ENCODE results near the gene ZNF496. TPM values are rescaled to one million over a fixed set of nuclear protein-coding genes. Genes with fewer than 3 reads are reported as not detected.
"Not testable (repeated sequence)": the region's sequence is repeated elsewhere in the genome, so short reads cannot be mapped to it uniquely, and the experiment has no call there.

The ZNF496 gene
- polyA plus RNA-seq, 4 donors: 1.6 to 16.1 (median 5.2) TPM

DNA sequence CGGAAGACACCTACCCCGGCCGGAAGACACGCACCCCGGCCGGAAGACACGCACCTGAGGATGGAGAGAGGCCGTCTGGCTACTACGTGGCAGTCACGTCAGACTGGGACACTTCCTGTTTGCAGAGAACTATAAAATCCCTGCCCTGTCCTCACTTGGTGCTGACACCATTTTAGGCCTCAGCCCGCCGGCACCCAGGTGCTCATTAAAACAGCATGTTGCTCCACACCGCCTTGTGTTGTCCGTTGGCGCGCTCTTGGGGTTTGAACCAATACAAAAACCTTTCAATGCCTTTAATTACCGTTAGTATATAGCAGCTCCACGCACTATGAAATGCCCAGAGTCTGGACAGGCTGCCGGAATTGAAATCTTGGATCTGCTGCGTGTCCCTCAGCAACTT, 41.1 kb downstream of the ZNF496 start:
- Histone ChIP-seq H3K4me3 (ENCODE audit: low read depth in 1 of 3, low read length in 3 of 3) (no peak overlapping the region), H3K9me3 (ENCODE audit: control insufficient read depth in 2 of 2, insufficient read depth in 1 of 2, low read depth in 1 of 2, low read length in 1 of 2) (peaks cover 0 to 33% of the 10 kb centered on the region in 2 donors), H3K4me1 (ENCODE audit: control insufficient read depth in 3 of 3, insufficient read depth in 2 of 3, low read depth in 1 of 3, low read length in 2 of 3) (no peaks in the 10 kb centered on the region), H3K27ac (ENCODE audit: low read depth in 1 of 3, low read length in 2 of 3) (no peak overlapping the region), H3K27me3 (ENCODE audit: control insufficient read depth in 3 of 3, insufficient read depth in 3 of 3, low read length in 3 of 3) (no peaks in the 10 kb centered on the region), H3K36me3 (ENCODE audit: control insufficient read depth in 3 of 3, insufficient read depth in 2 of 3, low read depth in 1 of 3, low read length in 3 of 3) (no peaks in the 10 kb centered on the region)
- DNase-seq (no peak), FAIRE-seq (no peak)
- WGBS, 3 donors: 94 to 97% (median 96%) methylated on average over 18 to 20 of the region's 20 CpGs

DNA sequence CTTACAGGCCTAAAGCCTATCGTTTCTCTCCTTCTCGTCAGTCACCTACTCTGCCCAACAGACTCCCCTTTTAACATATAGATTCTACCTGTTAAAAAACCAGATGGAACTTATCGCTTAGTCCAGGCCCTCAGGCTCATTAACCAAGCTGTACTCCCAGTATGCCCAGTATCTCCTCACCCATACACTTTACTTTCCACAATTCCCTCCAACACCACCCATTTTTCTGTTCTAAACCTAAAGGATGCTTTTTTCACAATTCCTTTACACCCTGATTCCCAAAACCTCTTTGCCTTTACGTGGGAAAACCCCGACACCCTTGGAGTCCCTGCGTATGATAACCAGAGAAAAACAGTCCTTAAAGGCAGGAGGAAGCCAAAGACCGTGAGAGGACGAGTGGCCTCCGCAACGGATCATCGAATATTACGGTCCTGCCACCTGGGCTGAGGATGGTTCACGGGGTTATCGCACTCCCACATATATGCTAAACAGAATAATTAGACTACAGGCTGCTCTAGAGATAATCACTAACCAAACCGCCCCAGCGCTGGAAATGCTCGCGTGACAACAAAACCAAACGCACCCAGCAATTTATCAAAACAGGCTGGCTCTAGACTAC, 42.3 kb downstream of the ZNF496 start:
- H3K9me3 ChIP-seq (ENCODE audit: control insufficient read depth in 2 of 2, insufficient read depth in 1 of 2, low read depth in 1 of 2, low read length in 1 of 2): peaks cover 0 to 33% of the 10 kb centered on the region in 2 donors
- not testable (repeated sequence) for H3K27ac ChIP-seq (ENCODE audit: low read depth in 1 of 3, low read length in 2 of 3); H3K36me3 ChIP-seq (ENCODE audit: control insufficient read depth in 3 of 3, insufficient read depth in 2 of 3, low read depth in 1 of 3, low read length in 3 of 3); H3K27me3 ChIP-seq (ENCODE audit: control insufficient read depth in 3 of 3, insufficient read depth in 3 of 3, low read length in 3 of 3); DNase-seq; H3K4me3 ChIP-seq (ENCODE audit: low read depth in 1 of 3, low read length in 3 of 3); FAIRE-seq; H3K4me1 ChIP-seq (ENCODE audit: control insufficient read depth in 3 of 3, insufficient read depth in 2 of 3, low read depth in 1 of 3, low read length in 2 of 3)
- WGBS, 3 donors: 93 to 94% (median 93%) methylated on average over 19 of the region's 19 CpGs

DNA sequence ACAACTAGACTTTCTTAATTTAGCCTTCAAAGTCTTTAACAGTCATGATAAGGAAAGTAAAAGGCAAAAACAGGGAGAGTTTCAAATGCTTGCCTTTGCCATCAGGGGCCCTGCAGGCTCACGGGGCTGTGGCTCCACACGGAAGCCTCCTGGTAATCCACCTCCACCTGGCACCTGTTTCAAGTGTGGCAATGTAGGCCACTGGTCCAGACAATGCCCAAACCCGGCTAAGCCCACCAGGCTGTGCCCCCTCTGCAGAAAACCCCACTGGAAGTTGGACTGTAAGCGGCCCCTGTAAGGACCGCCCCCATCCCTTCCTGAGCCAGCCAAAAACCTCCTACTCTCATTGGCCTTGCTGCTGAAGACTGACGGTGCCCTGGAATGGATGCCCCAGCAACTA, 43.3 kb downstream of the ZNF496 start:
- FAIRE-seq: no peak
- Histone ChIP-seq H3K9me3 (ENCODE audit: control insufficient read depth in 2 of 2, insufficient read depth in 1 of 2, low read depth in 1 of 2, low read length in 1 of 2) (peaks cover 0 to 33% of the 10 kb centered on the region in 2 donors), H3K36me3 (ENCODE audit: control insufficient read depth in 3 of 3, insufficient read depth in 2 of 3, low read depth in 1 of 3, low read length in 3 of 3) (no peaks in the 10 kb centered on the region), H3K27ac (ENCODE audit: low read depth in 1 of 3, low read length in 2 of 3) (no peak overlapping the region), H3K27me3 (ENCODE audit: control insufficient read depth in 3 of 3, insufficient read depth in 3 of 3, low read length in 3 of 3) (no peaks in the 10 kb centered on the region), H3K4me3 (ENCODE audit: low read depth in 1 of 3, low read length in 3 of 3) (no peak overlapping the region), H3K4me1 (ENCODE audit: control insufficient read depth in 3 of 3, insufficient read depth in 2 of 3, low read depth in 1 of 3, low read length in 2 of 3) (no peaks in the 10 kb centered on the region)
- no peak for DNase-seq
- 95 to 98% (median 96%) methylated on average over 6 of the region's 6 CpGs for WGBS, 3 donors

DNA sequence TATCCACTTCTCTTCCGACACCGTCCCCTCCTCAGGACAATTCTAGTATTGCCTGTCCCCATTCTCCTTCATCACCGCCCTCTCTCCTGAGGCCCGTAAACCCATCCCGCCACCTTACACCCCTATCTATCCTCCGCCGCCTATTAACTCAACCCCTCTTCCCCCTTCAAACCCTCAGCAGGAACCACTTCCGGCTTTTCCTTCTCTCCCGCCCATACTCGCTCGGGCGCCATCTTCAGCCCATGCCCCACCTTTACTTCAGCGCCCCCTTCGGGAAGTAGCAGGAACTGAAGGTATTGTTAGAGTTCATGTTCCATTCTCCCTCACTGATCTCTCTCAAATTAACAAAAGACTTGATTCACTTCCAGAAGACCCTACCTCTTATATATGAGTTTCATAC, 44.2 kb downstream of the ZNF496 start:
- Histone ChIP-seq H3K27ac (ENCODE audit: low read depth in 1 of 3, low read length in 2 of 3) (no peak overlapping the region), H3K36me3 (ENCODE audit: control insufficient read depth in 3 of 3, insufficient read depth in 2 of 3, low read depth in 1 of 3, low read length in 3 of 3) (no peaks in the 10 kb centered on the region), H3K4me1 (ENCODE audit: control insufficient read depth in 3 of 3, insufficient read depth in 2 of 3, low read depth in 1 of 3, low read length in 2 of 3) (no peaks in the 10 kb centered on the region), H3K27me3 (ENCODE audit: control insufficient read depth in 3 of 3, insufficient read depth in 3 of 3, low read length in 3 of 3) (no peaks in the 10 kb centered on the region), H3K9me3 (ENCODE audit: control insufficient read depth in 2 of 2, insufficient read depth in 1 of 2, low read depth in 1 of 2, low read length in 1 of 2) (peaks cover 0 to 33% of the 10 kb centered on the region in 2 donors), H3K4me3 (ENCODE audit: low read depth in 1 of 3, low read length in 3 of 3) (no peak overlapping the region)
- DNase-seq (no peak), FAIRE-seq (no peak)
- 94 to 96% (median 94%) methylated on average over 14 of the region's 14 CpGs for WGBS, 3 donors

DNA sequence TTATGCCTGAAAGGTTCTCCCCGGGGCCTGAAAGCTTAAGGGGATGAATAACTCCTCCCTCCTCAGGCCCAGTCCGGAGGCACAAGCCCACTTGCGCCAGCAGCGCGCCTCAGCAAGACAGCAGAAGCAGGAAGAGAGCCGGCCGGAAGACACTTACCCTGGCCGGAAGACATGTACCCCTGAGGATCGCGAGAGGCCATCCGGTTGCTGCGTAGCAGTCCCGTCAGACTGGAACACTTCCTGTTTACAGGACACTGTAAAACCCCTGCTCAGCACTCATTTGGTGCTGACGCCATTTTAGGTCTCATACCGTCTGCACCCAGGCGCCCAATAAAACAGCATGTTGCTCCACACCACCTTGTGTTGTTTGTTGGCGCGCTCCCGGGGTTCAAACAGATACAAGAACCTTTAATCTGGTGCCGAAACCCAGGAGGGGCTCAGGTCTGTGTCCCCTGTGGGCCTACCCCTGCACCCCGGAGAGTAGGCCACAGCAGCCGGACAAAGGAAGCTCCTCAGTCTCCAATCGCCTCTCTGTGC, 45.5 kb downstream of the ZNF496 start:
- H3K27me3 ChIP-seq (ENCODE audit: control insufficient read depth in 3 of 3, insufficient read depth in 3 of 3, low read length in 3 of 3): no peaks in the 10 kb centered on the region
- H3K4me1 ChIP-seq (ENCODE audit: control insufficient read depth in 3 of 3, insufficient read depth in 2 of 3, low read depth in 1 of 3, low read length in 2 of 3): no peaks in the 10 kb centered on the region
- 95 to 97% (median 95%) methylated on average over 23 of the region's 23 CpGs for WGBS, 3 donors
- DNase-seq (no peak), FAIRE-seq (no peak)
- peaks cover 0 to 33% of the 10 kb centered on the region in 2 donors for H3K9me3 ChIP-seq (ENCODE audit: control insufficient read depth in 2 of 2, insufficient read depth in 1 of 2, low read depth in 1 of 2, low read length in 1 of 2)
- no peak overlapping the region for H3K4me3 ChIP-seq (ENCODE audit: low read depth in 1 of 3, low read length in 3 of 3)
- H3K36me3 ChIP-seq (ENCODE audit: control insufficient read depth in 3 of 3, insufficient read depth in 2 of 3, low read depth in 1 of 3, low read length in 3 of 3): no peaks in the 10 kb centered on the region
- H3K27ac ChIP-seq (ENCODE audit: low read depth in 1 of 3, low read length in 2 of 3): no peak overlapping the region

DNA sequence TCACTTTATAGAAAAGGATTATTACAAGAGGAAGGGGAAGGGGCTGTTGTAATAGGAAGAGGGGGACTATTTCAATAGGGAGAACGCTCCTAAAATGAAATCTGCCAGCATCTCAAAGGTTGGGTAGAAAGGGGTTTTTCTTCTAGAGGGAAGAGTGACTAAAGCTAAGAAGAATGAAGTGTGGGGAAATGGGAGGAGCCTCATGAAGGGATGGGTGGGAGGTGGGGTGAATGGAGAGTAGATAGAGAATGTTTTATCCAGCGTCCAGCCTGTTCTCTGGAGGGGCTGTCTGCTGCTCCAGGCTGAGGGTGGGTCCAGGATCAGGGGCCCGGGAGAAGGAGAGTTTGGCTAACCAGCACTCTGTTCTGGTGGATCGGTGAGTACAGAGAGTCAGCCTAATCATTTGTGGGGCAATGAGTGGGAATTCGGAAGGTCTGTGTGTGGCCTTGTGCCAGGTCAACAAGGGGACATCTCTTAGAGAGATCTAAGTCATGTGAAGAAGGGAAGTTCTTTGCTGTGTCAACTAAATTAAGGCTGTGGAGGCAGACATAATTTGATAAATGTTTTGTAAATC, 50.6 kb downstream of the ZNF496 start:
- 54 to 62% (median 59%) methylated on average over 5 of the region's 5 CpGs for WGBS, 3 donors
- Histone ChIP-seq H3K27me3 (ENCODE audit: control insufficient read depth in 3 of 3, insufficient read depth in 3 of 3, low read length in 3 of 3) (no peaks in the 10 kb centered on the region), H3K36me3 (ENCODE audit: control insufficient read depth in 3 of 3, insufficient read depth in 2 of 3, low read depth in 1 of 3, low read length in 3 of 3) (no peaks in the 10 kb centered on the region), H3K4me1 (ENCODE audit: control insufficient read depth in 3 of 3, insufficient read depth in 2 of 3, low read depth in 1 of 3, low read length in 2 of 3) (no peaks in the 10 kb centered on the region), H3K27ac (ENCODE audit: low read depth in 1 of 3, low read length in 2 of 3) (no peak overlapping the region), H3K4me3 (ENCODE audit: low read depth in 1 of 3, low read length in 3 of 3) (no peak overlapping the region), H3K9me3 (ENCODE audit: control insufficient read depth in 2 of 2, insufficient read depth in 1 of 2, low read depth in 1 of 2, low read length in 1 of 2) (peaks cover 0 to 4% of the 10 kb centered on the region in 2 donors)
- DNase-seq (no peak), FAIRE-seq (no peak)

DNA sequence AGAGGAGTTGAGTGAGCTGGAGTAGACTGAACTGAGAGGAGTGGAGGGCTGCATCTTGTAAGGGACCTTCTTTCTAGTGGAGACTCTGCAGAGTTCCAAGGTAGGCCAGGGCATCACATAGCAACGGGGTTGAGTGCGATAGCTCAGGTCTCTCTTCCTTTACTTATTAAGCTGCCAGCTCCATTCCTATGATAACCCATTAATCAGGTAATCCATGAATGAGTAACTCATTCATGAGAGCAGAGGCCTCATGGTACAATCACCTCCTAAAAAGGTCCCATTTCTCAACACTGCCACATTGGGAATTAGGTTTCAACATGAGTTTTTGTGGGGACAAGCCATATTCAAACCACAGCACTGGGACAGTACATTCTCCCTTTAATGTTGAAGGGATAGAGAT, 54.5 kb downstream of the ZNF496 start:
- Histone ChIP-seq H3K27ac (ENCODE audit: low read depth in 1 of 3, low read length in 2 of 3) (no peak overlapping the region), H3K4me1 (ENCODE audit: control insufficient read depth in 3 of 3, insufficient read depth in 2 of 3, low read depth in 1 of 3, low read length in 2 of 3) (no peaks in the 10 kb centered on the region), H3K27me3 (ENCODE audit: control insufficient read depth in 3 of 3, insufficient read depth in 3 of 3, low read length in 3 of 3) (no peaks in the 10 kb centered on the region), H3K9me3 (ENCODE audit: control insufficient read depth in 2 of 2, insufficient read depth in 1 of 2, low read depth in 1 of 2, low read length in 1 of 2) (no peaks in the 10 kb centered on the region), H3K36me3 (ENCODE audit: control insufficient read depth in 3 of 3, insufficient read depth in 2 of 3, low read depth in 1 of 3, low read length in 3 of 3) (no peaks in the 10 kb centered on the region), H3K4me3 (ENCODE audit: low read depth in 1 of 3, low read length in 3 of 3) (no peak overlapping the region)
- no peak for FAIRE-seq
- WGBS, 3 donors: 68 to 79% (median 69%) methylated on average over 2 of the region's 2 CpGs
- no peak for DNase-seq

DNA sequence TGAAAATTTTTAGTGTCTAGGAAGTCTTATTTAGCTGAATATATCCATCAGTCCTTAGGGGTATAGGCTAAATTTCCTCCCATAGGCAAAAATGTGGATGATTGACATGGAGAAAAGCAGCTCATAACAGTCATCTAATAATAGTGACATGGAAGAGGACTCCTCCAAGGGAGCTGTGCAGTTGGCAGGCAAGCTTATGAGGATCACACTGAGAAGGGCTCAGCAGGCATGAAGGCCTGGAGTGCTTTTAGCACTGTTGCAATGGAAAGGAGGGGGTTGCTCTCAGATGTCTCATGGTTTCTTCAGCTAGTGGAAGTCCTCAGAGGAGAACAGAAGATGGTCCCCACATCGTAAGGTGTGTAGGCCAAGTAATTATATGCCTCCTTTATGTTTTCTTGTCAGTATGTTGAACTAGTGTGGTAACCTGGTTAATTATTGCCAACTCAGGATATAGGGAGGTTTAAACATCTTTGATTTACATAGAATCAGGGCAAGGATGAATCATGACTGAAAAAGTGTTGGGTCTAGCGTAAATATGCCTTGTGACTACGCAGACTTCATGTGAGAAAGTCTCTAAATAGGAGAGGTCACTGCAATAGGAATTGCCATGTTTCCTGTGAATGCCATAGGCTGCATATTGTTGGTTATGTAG, 56.9 kb downstream of the ZNF496 start:
- whole genome bisulfite sequencing, 3 donors: 56 to 75% (median 61%) methylated on average over 3 of the region's 3 CpGs
- no peak overlapping the region for H3K4me3 ChIP-seq (ENCODE audit: low read depth in 1 of 3, low read length in 3 of 3)
- no peak overlapping the region for H3K27ac ChIP-seq (ENCODE audit: low read depth in 1 of 3, low read length in 2 of 3)
- no peak for DNase-seq
- no peaks in the 10 kb centered on the region for H3K4me1 ChIP-seq (ENCODE audit: control insufficient read depth in 3 of 3, insufficient read depth in 2 of 3, low read depth in 1 of 3, low read length in 2 of 3)
- FAIRE-seq: no peak
- no peaks in the 10 kb centered on the region for H3K36me3 ChIP-seq (ENCODE audit: control insufficient read depth in 3 of 3, insufficient read depth in 2 of 3, low read depth in 1 of 3, low read length in 3 of 3)
- peaks cover 0 to 4% of the 10 kb centered on the region in 2 donors for H3K9me3 ChIP-seq (ENCODE audit: control insufficient read depth in 2 of 2, insufficient read depth in 1 of 2, low read depth in 1 of 2, low read length in 1 of 2)
- no peaks in the 10 kb centered on the region for H3K27me3 ChIP-seq (ENCODE audit: control insufficient read depth in 3 of 3, insufficient read depth in 3 of 3, low read length in 3 of 3)

Data from small intestine (tissue), 7 donors.